HG03460 (cell line): Measurements from ENCODE around the gene ELMO1.
"Not testable (repeated sequence)": the region's sequence is repeated elsewhere in the genome, so short reads cannot be mapped to it uniquely, and the experiment has no call there.

Experiments
- ATAC-seq: cut with Tn5 transposase; IDR thresholded peaks from one replicate; pipeline ENCODE4 v1.9.1; 2021; ENCODE audit not compliant: unreplicated experiment

The ELMO1 gene

DNA sequence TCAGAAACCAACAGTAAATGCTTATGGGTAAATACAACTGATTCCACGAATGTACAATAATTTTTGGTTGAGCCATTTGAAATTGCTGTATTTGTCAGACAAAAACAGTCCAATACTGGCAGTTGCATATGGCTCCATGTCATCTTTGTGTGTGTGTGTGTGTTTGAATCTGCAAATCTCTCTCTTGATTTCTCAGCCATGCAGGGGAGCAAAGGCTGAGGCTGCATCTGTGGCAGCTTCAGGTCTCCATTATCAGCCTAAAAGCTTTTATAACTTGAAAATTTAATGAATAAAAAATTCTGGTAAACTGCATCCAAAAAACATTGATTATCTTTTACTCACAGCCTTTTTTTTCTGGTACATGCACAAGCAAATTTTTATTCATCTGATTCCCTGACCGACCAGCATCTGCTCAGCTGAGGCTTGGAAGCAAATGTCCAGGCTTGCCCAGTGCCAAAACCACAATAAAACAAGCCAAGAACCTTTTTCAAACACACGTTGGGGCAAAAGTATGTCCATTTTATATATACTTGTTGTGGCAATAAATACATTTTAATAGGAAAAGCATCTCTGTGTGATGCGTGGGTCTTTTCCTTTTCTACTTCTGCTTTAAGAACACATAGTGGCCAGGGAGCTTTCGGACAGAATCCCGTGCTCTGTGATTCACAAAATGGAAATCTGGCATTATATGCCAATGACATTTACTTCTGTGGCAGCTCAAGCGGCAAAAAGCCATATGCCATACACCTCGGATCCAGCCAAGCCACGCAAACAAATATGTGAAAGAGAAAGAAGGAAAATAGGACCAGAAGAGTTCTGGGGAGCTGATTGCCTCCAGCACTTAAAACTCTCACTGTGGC, 448.8 kb downstream of the ELMO1 start:
- no peak for ATAC-seq

DNA sequence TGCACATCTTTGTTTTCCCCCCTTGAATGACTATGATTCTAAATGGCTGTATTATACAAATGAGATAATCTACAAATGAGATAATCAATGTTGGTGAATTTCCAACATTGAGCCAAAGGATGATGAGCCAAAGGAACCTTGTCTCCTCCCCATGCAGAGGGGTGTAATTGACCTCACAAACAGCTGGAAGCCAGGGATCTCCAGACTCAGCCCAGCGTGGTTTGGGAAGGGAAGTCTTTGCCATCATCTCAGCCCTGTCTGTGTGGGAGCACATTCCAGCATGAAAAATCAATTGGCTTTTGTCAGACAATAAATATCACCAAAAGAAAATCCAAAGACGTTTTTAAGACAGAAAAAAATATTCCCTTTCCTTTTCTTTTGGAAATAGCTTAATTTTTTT, 452.9 kb downstream of the ELMO1 start:
- no peak for ATAC-seq

- ATAC-seq: no peak
Measured at GRCh38 chr7:36994456-36995112, 454.1 kb downstream of the ELMO1 start.

- ATAC-seq: no peak
Measured at GRCh38 chr7:36986948-36987724, 461.5 kb downstream of the ELMO1 start.

DNA sequence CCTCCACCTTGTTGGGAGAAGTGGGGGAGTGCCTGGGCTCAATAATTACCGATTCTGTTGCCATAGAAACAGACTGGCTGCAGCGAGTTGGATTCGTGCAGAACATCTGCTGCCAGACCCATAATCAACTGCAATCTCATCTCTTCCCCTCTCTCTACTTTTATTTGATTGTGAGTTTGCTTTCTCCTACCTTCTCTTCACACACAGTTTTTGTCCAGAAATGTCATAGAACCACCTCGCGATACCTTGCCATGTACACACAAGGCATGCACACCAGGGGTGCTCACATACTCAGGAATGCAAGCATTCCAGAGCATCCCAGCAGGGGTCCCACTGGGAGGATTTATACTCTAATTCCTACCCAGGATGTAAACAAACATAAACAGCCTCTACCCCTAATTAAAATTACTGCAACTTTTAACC, 462.1 kb downstream of the ELMO1 start:
- ATAC-seq: no peak

DNA sequence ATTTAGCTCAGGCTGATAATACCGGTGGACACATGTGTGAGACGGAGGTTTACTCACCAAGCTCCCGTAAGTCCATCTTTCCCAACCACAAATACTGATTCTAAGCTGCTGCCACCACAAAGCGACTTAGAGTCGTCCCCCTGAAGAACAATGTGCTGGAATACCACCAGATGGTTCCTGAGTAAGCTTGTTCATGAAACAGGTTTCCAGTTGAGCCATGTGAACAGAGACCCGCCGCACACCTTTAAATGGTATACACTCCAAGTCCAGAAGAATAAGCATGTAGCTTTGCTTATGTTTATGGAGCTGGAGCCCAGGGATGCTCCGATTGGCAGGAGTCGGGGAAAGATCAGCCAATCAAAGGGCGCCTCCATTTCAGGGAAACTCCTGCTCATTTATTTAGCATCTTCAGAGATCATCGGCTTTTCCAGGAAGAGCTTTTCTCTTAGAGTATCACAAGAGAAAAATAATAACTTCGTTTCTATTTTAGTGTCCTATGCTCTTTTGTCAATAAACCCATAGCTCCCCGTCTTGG, 462.7 kb downstream of the ELMO1 start:
- ATAC-seq: no peak

GRCh38 chr7:36985316-36985715, 463.3 kb downstream of the ELMO1 start:
- no peak for ATAC-seq

DNA sequence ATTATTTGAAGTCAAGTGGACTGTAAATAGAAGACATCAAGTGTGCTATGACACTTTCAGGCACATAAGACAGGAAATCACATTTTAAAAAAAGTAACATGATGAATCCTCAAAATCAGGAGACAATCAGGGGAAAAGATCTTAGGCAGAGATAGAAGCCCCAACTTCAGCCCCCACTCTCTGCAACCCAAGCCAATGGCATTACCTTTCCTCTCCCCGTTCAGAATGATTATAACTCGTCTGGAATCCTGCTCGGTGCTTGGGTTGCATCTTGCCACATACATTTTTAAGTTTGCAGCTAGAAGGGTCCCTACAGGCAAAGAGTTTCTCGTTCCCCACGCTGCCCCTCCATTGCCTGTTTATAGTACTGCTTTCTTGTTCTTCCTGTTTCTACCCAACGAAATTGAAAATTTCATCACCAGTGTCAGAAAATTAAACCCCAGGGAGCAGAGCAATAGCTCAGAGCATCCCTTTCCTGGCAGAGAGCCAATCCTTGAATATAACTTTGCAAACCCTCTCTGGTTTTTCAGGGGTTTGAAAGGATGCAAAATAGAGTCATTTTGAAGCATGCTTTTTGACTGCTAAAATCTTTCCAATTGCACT, 463.9 kb downstream of the ELMO1 start:
- ATAC-seq: no peak

- no peak for ATAC-seq
Measured at GRCh38 chr7:36984041-36984521, 464.6 kb downstream of the ELMO1 start.

DNA sequence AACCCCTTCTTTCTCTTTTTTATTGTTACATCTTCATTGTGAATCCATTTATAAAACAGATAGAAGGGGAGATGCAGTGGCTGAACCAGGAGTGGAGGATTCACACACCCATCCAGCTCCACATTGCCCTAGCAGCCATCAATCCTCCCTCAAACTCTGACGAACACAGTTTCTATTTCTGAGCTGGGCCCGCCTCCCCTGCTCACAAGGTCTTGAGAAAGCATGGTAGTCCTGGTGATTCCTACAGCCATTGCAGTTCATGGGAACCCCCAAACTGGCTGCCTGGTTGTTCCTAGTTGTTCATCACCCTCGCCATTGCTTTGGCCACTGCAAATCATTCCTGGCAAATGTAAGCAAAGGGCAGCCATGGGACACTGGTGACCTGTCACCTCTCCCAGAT, 465.9 kb downstream of the ELMO1 start:
- no peak for ATAC-seq

DNA sequence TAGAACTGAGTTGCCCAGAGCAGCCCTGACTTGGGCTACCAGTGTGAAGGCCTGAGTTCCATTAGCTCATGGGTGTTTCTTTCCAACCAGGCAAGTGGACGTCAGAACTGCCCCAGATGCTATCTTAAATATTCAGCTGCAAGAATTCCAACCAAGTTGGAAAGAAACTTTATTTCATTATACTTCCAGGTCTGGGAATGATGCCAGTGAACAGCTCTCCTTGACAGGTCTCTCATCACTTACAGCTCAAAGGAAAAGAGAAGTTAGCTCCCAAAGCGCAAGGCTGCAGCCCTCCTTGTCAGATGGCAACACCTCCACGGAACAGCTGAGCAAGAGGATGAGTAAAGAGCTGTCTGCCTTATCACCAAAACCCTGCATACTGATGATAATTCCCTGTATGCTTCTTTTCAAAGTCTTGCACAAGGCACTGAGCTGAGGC, 468.8 kb downstream of the ELMO1 start:
- no peak for ATAC-seq

DNA sequence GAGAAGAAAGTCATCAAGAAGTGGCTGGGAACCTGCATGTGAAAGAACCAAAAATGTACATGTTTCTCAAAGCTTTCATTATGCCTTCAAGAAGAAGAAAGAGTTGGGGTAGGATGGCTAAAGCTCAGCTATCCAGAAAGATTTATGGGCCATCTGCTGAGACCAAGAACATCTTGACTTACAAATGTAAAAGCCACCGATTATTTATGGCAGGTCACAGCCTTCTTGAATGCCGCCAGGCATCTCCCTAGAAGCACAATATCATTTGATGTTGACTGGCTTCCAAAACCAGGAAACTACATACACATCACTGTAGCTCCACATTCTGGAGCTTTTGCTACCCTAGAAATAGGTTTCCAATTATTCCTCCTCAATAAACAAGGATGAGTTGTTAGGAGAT, 470.2 kb downstream of the ELMO1 start:
- no peak for ATAC-seq

- ATAC-seq: no peak
Measured at GRCh38 chr7:36977878-36978277, 470.8 kb downstream of the ELMO1 start.

- ATAC-seq: not testable (repeated sequence)
Measured at GRCh38 chr7:36973534-36973933, 475.1 kb downstream of the ELMO1 start.

- no peak for ATAC-seq
Measured at GRCh38 chr7:36972140-36972518, 476.5 kb downstream of the ELMO1 start.

DNA sequence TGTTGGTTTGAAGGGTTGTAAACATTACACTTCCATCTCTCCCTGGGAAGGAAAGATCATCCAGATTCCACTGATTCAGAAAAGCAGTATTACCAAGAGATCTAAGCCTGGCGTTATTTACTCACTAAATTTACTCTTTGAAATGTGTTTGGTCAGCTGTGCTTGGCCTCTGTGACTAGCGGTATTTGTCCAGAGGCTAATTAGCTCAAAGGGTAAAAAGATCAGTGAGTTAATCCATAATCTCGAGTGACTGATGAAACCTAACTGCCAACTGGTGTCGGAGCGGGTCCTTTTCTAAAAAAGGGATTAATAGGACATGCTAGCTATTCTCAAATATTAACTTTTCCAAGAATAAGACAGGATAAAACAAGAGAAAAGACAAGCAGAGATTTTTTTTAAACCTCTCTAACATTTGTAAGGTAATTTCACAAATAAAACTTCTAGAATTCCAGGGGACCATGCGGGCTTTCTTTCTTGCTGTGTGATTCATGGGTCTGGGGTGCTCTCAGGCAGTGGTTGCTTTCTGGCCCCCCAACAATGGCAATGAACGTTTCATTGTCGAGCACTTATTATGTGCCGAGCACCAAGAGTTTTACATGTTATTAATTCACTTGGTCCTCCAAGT, 477.0 kb downstream of the ELMO1 start:
- ATAC-seq: no peak

- ATAC-seq: no peak
Measured at GRCh38 chr7:36970551-36971514, 477.8 kb downstream of the ELMO1 start.

GRCh38 chr7:36969376-36969775, 479.3 kb downstream of the ELMO1 start:
- no peak for ATAC-seq

GRCh38 chr7:36967387-36967786, 481.3 kb downstream of the ELMO1 start:
- ATAC-seq: no peak
